HepG2 (cell line): ENCODE results near the gene ARFGAP2. TPM values are rescaled to one million over a fixed set of nuclear protein-coding genes. Genes with fewer than 3 reads are reported as not detected.

Source experiments
- ADNP ChIP-seq: sonication (generic); formaldehyde crosslinking; IDR thresholded peaks from 2 replicates; pipeline ENCODE4 v1.4.0; 2020; ENCODE audit warnings: missing genetic modification reagents
- ARNTL ChIP-seq: sonication (generic); formaldehyde crosslinking; IDR thresholded peaks from 2 replicates; pipeline ENCODE4 v1.4.0; 2020; ENCODE audit warnings: mild to moderate bottlenecking, missing genetic modification reagents
- ATF4 ChIP-seq, 2 experiments: fragments of 450-650 bp in 1 of 2; sonication (generic) in 1 of 2; formaldehyde crosslinking; IDR thresholded peaks; 2 replicates each; pipeline versions ENCODE4 v1.5.0 to v1.8.0; 2020 to 2022; ENCODE audit warnings: mild to moderate bottlenecking in 1 of 2, missing genetic modification reagents in 1 of 2
- HMG20A ChIP-seq: IDR thresholded peaks from 2 replicates; pipeline ENCODE4 v1.6.1; 2016; ENCODE audit warnings: borderline replicate concordance
- HNF4A ChIP-seq: sonication (generic); formaldehyde crosslinking; IDR thresholded peaks from 2 replicates; pipeline ENCODE4 v1.4.0; 2020; ENCODE audit warnings: missing genetic modification reagents
- IKZF1 ChIP-seq: fragments of 450-650 bp; IDR thresholded peaks from 2 replicates; pipeline ENCODE4 v1.7.1; 2016
- KAT2B ChIP-seq: fragments of 150-350 bp; IDR thresholded peaks from 2 replicates; pipeline ENCODE4 v1.6.1; 2014; ENCODE audit warnings: low read depth, low read length, borderline replicate concordance
- KLF16 ChIP-seq, 2 experiments: sonication (generic) in 1 of 2; formaldehyde crosslinking in 1 of 2; IDR thresholded peaks; 2 replicates each; pipeline versions ENCODE4 v1.6.1 to v1.8.0; 2016 to 2023; ENCODE audit warnings: missing genetic modification reagents in 2 of 2, missing compliant biosample characterization in 1 of 2
- LBX2 ChIP-seq: sonication (generic); formaldehyde crosslinking; IDR thresholded peaks from 2 replicates; pipeline ENCODE4 v1.5.0; 2020; ENCODE audit warnings: missing genetic modification reagents, mild to moderate bottlenecking, borderline replicate concordance
- MAF1 ChIP-seq: sonication (generic); formaldehyde crosslinking; IDR thresholded peaks from 2 replicates; pipeline ENCODE4 v1.5.0; 2020; ENCODE audit warnings: missing genetic modification reagents, borderline replicate concordance
- MAX ChIP-seq: IDR thresholded peaks from 2 replicates; pipeline ENCODE4 v1.6.1; 2012; ENCODE audit warnings: inconsistent platforms
- NFIC ChIP-seq: IDR thresholded peaks from 2 replicates; pipeline ENCODE4 v1.6.1; 2012; ENCODE audit warnings: mild to moderate bottlenecking, low read length, inconsistent platforms
- NR0B2 ChIP-seq: sonication (generic); formaldehyde crosslinking; IDR thresholded peaks from 2 replicates; pipeline ENCODE4 v1.4.0; 2020; ENCODE audit warnings: mild to moderate bottlenecking, missing genetic modification reagents
- NR2F2 ChIP-seq: IDR thresholded peaks from 2 replicates; pipeline ENCODE4 v1.6.1; 2012; ENCODE audit warnings: low read depth, inconsistent platforms, borderline replicate concordance
- PHB2 ChIP-seq: fragments of 450-650 bp; IDR thresholded peaks from 2 replicates; pipeline ENCODE4 v1.6.1; 2018; ENCODE audit not compliant: partially characterized antibody
- POLR2AphosphoS2 ChIP-seq: IDR thresholded peaks from 2 replicates; pipeline ENCODE4 v1.6.1; 2011; ENCODE audit warnings: low read depth, low read length, improper control_type of control experiment
- RORA ChIP-seq: sonication (generic); formaldehyde crosslinking; IDR thresholded peaks from 2 replicates; pipeline ENCODE4 v1.5.0; 2020; ENCODE audit warnings: mild to moderate bottlenecking, missing genetic modification reagents, moderate library complexity
- SIX1 ChIP-seq: sonication (generic); formaldehyde crosslinking; IDR thresholded peaks from 2 replicates; pipeline ENCODE4 v1.4.0; 2020; ENCODE audit warnings: missing genetic modification reagents, borderline replicate concordance
- SOX5 ChIP-seq: IDR thresholded peaks from 2 replicates; pipeline ENCODE4 v1.6.1; 2016; ENCODE audit warnings: borderline replicate concordance
- TARDBP ChIP-seq: sonication (generic); formaldehyde crosslinking; IDR thresholded peaks from 2 replicates; pipeline ENCODE4 v1.8.0; 2022; ENCODE audit warnings: mild to moderate bottlenecking, missing genetic modification reagents
- UBTF ChIP-seq: sonication (generic); formaldehyde crosslinking; IDR thresholded peaks from 2 replicates; pipeline ENCODE4 v1.4.0; 2020; ENCODE audit warnings: mild to moderate bottlenecking, missing genetic modification reagents
- YY1 ChIP-seq: IDR thresholded peaks from 2 replicates; pipeline ENCODE4 v1.6.1; 2011; ENCODE audit warnings: low read length, low read depth, moderate library complexity, mild to moderate bottlenecking; ENCODE audit not compliant: insufficient read depth, insufficient replicate concordance
- ZBTB7A ChIP-seq: sonication (generic); formaldehyde crosslinking; IDR thresholded peaks from 2 replicates; pipeline ENCODE4 v1.8.0; 2022; ENCODE audit warnings: mild to moderate bottlenecking, missing genetic modification reagents
- ZNF275 ChIP-seq: sonication (generic); formaldehyde crosslinking; IDR thresholded peaks from 2 replicates; pipeline ENCODE4 v1.8.0; 2022; ENCODE audit warnings: missing genetic modification reagents, mild to moderate bottlenecking, inconsistent platforms, borderline replicate concordance
- ZNF552 ChIP-seq: sonication (generic); formaldehyde crosslinking; IDR thresholded peaks from 2 replicates; pipeline ENCODE4 v1.9.0; 2022; ENCODE audit warnings: missing genetic modification reagents, mild to moderate bottlenecking, borderline replicate concordance
- ZNF773 ChIP-seq: sonication (generic); formaldehyde crosslinking; IDR thresholded peaks from 2 replicates; pipeline ENCODE4 v1.4.0; 2020; ENCODE audit warnings: missing genetic modification reagents, borderline replicate concordance
- polyA plus RNA-seq, 8 experiments: library from polyadenylated mRNA; depleted of rRNA in 3 of 8; stranded (reverse) in 7 of 8; unstranded in 1 of 8; fragments of >200 nt; fragmentation: Illumina TruSeq in 4 of 8; extraction: Trizol in 4 of 8; gene quantifications; 2 replicates each; pipeline versions ENCODE4 v1.2.1 to v1.2.3, GENCODE V29; 2011 to 2016; ENCODE audit warnings: low read depth in 4 of 8, missing spikeins in 1 of 8, mixed read lengths in 1 of 8; ENCODE audit not compliant: insufficient read depth in 1 of 8
- total RNA-seq, 5 experiments: library from RNA; depleted of rRNA; stranded (reverse); fragments of >200 nt; fragmentation: Illumina TruSeq; extraction: Trizol; gene quantifications; 2 replicates each; pipeline ENCODE4 v1.2.3, GENCODE V29; 2016; ENCODE audit warnings: low read depth in 1 of 5

The ARFGAP2 gene
- total and polyA plus RNA-seq, 2 of the 13 experiments (the other 11 are each of a cell fraction or from before 2014, with no cell fraction given): 32.3 to 75.3 TPM

- peak; percentile 82 for TF ChIP-seq HNF4A
- no peak for TF ChIP-seq KLF16 (CRISPR knock-in tag; IDR thresholded peaks at IDR 0.05)
- TF ChIP-seq ATF4 (CRISPR knock-in tag; IDR thresholded peaks at IDR 0.05): no peak
- no peak for TF ChIP-seq PHB2
- TF ChIP-seq ZNF773: no peak
- TF ChIP-seq ZNF275 (CRISPR knock-in tag): 0 out of 2 replicates have a peak, but pooled peaks have one; percentile 43
- TF ChIP-seq UBTF: no peak; the same call in 1 of the 2 replicates
- no peak for TF ChIP-seq LBX2 (CRISPR knock-in tag)
- no peak for TF ChIP-seq NFIC
- no peak for TF ChIP-seq KAT2B
- TF ChIP-seq NR2F2: peak; percentile 59
- no peak for TF ChIP-seq ZBTB7A (CRISPR knock-in tag)
- peak; percentile 40; the same call in 1 of the 2 replicates for TF ChIP-seq SOX5 (CRISPR knock-in tag)
- no peak; the same call in 1 of the 2 replicates for TF ChIP-seq MAX
- no peak for TF ChIP-seq NR0B2 (CRISPR knock-in tag)
- TF ChIP-seq ADNP: no peak
- TF ChIP-seq MAF1: no peak
- TF ChIP-seq SIX1 (CRISPR knock-in tag): no peak
- 0 out of 2 replicates have a peak, but pooled peaks have one; percentile 48 for TF ChIP-seq ZNF552 (CRISPR knock-in tag)
- TF ChIP-seq ARNTL (CRISPR knock-in tag): no peak
- TF ChIP-seq YY1: peak; percentile 34
- peak; percentile 37; the same call in 1 of the 2 replicates for TF ChIP-seq HMG20A (CRISPR knock-in tag)
- no peak for TF ChIP-seq POLR2AphosphoS2
- 0 out of 2 replicates have a peak, but pooled peaks have one; percentile 22 for TF ChIP-seq TARDBP
- no peak for TF ChIP-seq RORA
- TF ChIP-seq IKZF1: no peak
These were observed 1.2 kb upstream of the ARFGAP2 start (continued) for GRCh38 chr11:47177846-47178245.
